Measurements from ENCODE around the gene NHSL2. TPM values are rescaled to one million over a fixed set of nuclear protein-coding genes. Genes with fewer than 3 reads are reported as not detected.
"Not testable (repeated sequence)": the region's sequence is repeated elsewhere in the genome, so short reads cannot be mapped to it uniquely, and the experiment has no call there.

Gene NHSL2
- 8.2 TPM for polyA plus RNA-seq (ENCODE audit: insufficient read length)

DNA sequence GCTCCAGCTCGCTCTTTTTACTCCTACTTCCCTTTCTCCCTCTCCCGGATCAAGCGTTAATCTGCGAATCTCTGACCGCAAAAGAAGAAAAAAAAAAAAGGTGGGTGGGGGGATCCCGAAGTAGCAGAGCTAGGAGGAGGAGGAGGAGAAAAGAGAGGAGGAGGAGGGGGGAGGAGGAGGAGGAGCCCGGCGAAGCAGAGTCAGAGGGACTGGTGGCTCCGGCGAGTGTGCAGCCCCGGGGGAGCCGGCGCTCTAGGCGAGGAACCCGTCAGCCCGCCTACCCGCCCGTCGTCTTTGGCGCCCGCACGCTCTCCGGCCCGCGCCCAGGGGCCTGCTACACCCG is at the start of gene NHSL2:
NHSL2 (plus strand) TSS at position 203 of the 343 bp plus-strand sequence.
- DNase-seq, result peak; percentile 45

DNA sequence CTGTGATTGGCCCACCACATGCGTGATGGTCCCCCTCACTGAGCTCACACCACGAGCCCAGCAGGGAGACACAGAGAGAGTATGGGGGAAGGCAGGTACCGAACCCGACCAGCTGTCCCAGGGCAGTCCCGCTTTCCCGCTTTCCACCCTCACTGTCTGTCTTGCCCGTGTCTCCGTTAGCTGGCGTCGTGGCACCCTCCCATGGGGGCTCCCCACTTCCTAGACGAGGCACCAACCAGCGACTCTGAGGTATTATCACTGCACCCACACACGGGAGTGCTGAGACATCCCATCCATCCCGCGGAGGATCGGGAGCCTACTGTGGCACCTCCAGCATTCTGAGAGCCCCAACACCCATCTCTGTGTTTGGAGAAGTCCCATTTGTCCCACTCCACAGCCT is 43.0 kb upstream of the NHSL2 start:
- no peak for DNase-seq

DNA sequence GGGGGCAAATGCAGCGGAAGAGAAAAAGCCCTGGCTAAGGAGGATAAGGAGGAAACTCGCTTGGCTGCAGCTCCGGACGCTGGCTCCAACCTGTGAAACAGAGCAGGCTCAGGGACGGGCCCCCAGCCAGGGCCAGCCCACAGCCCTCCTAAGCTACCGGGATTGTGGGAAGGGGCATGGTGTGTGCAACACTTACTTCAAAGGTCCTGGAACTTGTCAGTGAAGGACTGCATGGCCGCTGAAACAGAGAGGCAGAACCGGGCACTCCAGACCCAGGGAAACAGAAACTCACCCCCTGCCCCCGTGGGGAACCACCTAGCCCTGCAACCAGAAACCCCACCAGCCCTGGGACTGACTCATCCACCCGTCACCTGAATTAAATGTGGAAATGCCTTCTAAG is 41.1 kb upstream of the NHSL2 start:
- DNase-seq, result not testable (repeated sequence)

DNA sequence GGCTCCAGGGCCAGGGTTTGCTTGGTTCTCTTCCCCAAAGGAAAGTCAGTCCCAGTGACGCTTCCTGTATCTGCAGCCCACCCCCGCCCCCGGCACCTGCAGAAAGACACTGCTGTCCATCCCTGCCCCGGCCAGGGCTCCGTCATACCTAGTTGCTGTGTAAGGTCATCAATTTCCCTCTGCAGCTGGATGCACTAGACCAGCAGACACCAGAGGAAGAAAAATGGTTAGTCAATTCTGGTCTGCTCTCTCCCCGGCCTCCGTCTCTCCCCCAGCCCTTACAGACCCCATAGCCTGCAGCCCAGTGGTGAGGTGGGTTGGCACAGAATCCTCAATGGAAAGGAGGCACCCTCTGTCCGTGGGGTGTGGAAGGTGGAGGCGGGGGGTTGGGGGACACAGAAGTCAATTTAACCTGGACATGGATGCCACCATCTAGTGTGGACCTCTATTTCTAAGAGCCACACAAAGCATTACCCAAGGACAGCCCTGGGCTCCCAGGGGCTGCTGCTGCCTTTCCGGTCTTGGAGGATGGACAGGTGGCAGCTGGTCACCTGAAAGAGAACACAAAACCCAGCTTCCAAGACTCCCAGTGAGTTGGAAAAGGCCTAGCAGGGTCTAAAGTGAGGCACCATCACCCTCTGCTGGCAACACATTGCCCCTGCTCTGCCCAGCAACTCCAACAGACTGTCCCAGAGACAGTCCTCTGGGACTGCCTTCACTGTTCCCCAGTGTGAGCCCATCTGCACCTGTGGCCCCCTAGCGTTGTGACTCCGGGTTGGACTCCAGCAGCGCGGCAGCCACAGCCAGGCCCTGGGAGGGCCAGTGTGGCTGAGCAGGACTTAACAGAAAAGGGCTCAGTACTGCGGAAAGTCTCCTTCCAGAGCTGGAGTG is 40.2 kb upstream of the NHSL2 start:
- no peak for DNase-seq

DNA sequence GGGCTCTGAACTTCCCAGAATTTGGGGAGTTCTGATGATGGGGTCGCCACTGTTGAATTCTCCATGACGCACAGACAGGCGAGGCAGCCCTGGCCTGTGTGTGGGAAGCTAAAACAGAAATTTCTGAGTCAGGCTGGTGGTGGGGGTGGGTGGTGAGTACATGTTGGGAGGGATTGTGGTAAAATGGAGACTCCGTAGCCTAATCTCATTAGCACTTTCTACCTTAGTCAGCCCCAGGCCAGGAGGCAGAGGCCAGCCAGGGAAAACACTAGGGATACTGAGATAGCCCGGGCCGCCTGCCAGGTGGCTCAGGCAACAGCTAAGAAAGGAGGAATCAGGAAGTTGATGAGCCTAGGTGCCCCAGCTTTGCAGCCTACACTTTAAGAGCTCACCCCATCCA is 39.3 kb upstream of the NHSL2 start:
- DNase-seq, result no peak

DNA sequence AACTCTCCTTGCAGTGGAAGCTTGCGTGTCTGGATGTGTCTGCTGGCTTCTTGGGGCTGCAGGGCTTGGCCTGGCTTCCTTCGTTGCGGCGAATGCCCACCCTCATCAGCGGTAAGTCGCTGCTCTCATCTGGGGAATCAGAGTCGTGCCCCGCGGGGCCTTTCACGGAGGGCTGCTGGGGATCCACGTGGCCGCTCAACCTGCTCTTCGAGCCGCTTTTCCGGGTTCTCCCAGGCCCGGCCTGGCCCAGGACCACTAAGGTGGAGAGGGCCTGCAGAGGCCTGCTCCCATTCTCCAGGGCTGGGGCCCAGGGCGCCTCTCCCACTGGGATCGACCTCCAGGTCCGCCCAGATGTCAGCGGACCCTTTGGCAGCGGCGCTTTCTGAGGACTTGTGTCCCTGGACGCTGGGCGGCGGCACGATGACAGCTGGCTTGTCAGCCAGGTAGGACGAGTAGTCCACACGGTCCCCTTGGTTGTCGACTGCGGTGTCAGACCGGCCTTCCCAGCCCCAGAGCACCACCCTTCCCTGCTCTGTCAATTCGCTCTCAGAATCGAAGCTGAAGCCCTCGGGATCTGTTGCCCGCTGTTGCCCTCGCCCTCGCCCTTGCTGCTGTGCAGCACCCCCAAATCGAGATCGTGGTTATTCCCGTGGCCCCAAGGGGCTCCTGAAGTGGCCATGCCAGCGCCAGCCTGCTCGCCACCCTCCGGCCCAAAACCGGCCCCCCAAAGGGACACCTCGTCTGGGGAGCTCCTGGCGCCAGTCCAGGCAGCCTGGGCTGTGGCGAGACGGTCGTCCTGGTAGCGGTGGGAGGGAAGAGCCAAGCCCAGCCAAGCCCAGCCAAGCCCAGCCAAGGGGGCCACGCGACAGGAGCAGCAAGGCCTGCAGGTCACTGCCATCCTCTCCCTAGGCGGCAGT is 37.8 kb upstream of the NHSL2 start:
- no peak for DNase-seq

DNA sequence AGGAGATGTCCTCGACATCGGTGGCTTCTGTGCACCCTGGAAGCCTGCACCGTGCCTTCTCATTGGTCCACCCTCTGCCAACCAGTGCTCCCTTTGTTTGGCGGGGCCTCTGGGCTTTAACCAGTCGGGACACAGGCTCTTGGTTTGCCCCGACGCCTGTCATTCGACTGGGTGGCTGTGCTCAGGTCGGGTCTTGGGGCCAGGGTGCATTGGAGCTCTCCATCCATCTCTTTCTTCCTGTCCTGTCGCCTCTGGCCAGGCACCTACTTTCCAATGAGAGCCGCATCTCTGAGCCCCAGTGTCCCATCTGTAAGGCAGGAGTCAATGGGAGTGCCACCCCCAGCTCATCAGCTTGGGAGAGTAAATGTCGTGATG is 37.2 kb upstream of the NHSL2 start:
- DNase-seq, result no peak

DNA sequence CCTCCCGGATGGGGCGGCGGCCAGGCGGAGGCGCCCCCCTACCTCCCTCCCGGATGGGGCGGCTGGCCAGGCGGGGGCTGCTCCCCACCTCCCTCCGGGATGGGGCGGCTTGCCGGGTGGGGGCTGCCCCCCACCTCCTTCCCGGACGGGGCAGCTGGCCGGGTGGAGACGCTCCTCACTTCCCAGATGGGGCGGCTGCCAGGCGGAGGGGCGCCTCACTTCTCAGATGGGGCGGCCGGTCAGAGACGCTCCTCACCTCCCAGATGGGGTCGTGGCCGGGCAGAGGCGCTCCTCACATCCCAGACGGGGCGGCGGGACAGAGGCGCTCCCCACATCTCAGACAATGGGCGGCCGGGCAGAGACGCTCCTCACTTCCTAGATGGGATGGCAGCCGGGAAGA is 33.8 kb upstream of the NHSL2 start:
- not testable (repeated sequence) for DNase-seq

DNA sequence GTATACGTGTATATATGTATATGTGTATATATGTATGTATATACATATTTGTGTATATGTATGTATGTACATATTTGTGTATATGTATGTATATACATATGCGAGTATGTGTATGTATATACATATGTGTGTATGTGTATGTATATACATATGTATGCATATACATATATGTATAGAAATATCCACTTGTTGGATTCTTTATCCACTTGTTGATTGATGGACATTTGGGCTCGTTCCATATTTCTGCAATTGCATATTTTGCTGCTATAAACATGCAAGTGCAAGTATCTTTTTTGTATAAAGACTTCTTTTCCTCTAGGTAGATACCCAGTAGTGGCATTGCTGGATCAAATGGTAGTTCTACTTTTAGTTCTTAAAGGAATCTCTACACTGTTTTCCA is 25.5 kb upstream of the NHSL2 start:
- no peak for DNase-seq

DNA sequence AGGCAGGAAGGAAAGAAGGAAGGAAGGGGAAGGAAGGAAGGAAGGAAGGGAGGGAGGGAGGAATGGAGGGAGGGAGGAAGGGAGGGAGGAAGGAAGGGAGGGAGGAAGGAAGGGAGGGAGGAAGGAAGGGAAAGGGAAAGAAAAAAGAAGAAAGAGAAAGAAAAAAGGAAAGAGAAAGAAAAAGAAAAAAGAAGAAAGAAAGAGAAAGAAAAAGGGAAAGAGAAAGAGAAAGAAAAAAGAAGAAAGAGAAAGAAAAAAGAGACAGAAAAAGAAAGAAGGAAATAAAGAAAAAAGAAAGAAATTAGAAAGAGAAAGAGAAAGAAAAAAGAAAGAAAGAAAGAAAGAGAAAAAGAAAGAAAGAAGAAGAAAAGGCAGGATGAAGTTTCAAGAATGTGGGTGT is 15.0 kb upstream of the NHSL2 start:
- DNase-seq, result no peak

DNA sequence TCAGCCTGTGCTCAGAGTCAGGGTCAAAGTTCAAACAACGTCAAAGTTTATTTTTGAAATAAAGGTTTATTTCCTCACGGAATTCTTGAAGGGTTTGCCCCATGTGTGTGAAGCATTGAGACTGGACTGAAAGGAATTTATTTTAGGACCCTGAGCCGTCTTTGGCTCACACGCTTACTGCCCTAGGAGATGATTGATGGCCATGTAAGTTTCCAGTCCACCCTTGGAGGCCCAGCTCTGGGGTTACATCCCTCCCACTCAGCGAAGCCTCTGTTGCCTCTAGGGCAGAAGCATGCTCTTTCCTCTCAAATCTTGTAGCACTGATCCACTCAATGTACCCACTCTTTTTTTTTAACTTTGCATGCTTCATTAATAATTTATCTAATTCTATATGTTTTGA is 4.5 kb upstream of the NHSL2 start:
- no peak for DNase-seq

DNA sequence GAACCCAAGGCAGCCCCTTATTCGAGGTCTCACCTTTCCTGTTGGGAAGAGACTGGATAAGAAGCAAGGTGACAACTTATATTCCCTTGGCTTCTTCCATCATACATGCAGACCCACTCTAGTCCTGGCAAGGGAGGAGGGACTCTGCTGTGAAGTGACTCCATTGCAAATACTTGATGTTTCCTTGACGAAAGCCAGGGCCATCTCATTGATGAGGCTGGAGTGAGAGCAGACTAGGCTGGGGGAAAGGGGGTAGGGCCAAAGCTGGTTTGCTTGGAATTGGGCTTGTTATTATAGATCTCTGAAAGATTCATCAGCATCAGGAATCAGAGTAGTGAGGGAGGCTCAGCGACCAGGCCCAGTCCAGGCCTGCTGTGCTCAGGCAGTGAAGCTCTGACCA is 2.3 kb upstream of the NHSL2 start:
- DNase-seq, result no peak

DNA sequence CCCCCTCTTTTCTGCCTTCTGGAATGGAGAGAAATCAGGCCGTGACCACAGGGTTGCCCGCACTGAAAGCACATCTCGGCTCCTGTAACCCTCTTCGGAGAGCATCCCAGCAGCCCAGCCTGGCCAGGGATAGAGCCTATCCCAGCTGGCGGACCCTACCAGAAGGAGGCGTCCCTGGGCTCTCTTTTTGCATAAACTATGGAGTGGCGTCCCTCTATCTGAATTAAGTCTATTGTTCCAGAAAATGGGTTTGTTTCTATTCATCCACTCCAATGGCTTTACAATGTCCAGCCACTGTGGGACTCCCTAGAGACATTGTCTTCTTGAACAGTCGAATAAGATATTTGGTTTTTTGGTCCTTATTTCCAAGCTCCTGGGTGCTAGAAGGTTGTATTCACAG is 689 bp upstream of the NHSL2 start:
- no peak for DNase-seq

DNA sequence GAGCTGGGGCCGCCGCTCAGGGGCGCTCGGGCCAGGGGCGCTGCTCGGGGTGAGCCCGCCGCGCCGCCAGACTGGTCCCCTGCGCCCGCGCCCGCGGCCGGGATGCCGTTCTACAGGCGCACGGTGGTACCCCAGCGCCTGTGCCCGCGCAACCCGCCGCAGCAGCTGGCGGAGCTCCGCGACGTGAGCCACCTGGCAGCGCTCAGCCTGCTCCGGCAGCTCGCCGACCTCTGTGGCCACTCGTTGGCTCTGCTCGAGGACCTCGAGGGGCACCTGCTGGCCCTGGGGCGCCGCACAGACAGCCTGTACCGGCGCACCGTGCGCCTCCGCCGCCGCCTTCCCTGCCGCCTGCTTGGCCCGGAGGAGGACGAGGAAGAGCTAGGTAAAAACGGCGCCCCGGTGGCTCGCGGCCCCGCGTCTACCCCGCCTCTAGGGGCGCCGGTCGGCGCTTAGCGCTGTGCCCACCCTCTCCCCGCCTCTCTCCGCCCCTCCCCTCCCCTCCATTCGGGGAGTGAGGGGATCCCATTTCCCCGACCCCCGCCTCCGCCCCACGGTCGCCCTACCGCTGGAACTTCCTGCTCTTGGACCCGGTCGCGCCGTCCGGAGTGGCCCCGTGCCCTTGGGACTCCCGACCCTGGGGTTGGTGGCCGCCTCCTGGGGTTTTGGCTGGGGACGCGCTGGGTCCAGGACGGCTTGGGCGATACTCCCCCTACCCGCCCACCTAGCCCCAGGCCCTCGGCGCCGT is 513 bp downstream of the NHSL2 start:
- no peak for DNase-seq

DNA sequence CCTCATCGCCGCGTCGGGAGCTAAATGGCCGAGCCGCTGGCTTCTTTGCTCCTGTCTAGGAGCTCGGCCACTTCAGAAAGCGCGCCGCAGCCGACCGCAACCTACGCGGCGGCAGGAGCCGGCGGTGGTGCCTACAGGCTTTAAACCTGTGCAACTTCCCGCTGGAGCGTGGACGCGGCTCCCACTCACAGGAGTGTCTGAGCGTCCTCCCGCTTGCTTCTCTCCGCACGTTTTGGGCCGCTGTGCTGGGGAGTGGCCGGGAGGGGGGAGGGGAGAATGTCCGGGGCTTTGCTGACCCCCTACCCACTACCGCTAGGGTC is 1.0 kb downstream of the NHSL2 start:
- DNase-seq, result peak; percentile 43

DNA sequence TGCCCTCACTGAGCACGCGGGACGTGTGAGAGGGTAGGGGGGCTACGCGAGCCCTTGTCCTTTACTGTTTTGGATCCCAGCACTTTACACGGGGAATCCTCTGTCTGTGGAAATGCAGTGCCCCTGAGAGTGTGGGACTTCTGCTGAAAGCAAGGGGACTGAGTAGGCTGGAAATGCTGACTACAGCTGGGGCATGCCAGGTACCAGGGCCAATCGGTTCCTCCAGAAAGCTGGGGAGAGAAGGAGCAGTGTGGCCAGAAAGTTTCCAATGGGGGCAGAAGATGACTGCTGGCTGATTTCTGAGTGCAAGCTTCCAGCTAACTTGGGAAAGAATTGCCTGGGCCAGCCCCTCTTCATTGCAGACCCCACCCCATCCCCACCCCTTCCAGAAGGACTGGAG is 1.5 kb downstream of the NHSL2 start:
- no peak for DNase-seq

DNA sequence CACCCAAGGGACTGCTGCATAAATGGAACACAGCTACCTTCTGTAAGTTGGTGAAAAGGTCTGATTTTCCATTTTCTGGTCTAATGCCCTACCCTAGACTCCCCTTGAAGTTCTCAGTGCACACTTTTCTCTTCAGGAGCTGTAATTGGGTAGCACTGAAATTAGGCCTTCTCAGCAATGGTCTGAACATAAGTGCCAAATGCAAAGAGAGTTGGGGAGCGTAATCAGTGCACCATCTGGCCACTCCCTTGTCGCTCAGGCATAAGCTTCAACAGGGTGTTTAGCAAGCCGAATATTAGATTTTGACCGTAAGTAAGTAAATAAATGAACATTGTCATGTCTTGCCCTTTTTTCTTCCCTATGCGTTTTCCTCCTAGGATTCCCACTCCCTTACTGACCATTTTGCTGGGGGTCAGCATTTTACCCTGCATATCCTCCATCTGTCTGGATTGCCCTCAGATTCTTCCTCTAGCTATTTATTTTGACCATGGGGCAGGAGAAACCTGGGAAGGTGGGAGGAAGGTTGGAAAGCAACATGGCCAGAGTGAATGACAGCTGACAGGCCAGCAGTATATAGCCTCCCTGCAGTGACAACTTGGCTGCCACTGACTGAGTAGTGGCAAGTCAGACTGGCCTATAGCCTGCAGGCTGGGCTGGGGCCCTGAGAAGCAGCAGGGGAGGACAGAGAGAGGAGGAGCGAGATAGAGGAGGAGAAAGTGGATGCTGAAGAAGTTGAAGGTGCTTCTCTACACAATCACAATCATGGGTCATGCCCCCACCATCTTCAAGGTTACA is 2.7 kb downstream of the NHSL2 start:
- no peak for DNase-seq

DNA sequence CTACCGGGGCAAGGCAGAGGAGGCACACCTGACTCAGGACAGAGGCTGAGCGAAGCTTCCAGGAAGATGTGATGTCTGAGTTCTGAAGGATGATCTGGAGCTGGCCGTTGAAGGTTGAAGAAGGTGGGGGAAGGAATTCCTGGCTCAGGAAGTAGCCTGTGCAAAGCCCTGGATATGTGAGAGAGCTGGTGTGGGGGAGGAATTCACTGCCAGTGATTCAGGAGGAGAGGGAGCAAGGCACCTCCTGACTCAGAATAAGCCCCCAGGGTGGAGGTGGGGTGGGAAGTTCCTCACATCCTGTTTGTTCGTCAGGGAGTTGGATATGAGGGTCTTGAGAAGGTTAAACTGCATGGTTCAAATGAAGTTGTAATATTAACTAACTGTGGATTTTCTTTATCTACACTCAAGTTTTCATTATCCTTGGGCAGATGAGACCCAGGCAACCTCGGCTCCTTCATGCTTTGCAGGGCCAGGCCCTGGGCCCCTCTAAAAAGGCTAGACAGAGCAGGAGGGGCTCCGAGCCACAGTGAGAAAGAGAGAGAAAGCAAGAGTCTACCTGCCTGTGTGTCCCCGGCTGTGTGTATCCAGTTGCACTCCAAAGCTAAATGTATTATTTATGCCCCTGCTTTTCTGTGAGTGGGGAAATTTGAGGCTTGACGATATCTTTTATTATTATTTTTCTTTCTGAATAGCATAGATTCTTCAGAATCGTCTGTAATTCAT is 7.1 kb downstream of the NHSL2 start:
- no peak for DNase-seq

DNA sequence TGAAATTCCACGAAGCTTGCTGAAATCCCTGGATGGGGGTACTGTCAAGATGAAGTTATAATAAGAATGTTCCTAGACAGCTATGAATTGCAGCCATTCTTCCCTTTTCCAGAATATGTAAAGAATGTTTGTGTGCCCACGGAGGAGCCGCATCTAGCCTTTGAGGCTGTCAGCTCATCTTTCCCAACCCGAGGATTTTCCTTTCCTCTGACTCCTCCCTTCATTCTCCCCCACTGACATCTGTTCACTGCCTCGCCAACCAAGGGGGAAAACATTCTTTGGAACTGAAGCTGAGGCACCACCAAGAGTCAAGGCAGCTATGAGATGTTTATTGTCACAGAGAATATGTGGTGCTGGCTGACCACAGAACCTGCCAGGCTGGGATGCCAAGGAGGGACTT is 8.8 kb downstream of the NHSL2 start:
- DNase-seq, result no peak

DNA sequence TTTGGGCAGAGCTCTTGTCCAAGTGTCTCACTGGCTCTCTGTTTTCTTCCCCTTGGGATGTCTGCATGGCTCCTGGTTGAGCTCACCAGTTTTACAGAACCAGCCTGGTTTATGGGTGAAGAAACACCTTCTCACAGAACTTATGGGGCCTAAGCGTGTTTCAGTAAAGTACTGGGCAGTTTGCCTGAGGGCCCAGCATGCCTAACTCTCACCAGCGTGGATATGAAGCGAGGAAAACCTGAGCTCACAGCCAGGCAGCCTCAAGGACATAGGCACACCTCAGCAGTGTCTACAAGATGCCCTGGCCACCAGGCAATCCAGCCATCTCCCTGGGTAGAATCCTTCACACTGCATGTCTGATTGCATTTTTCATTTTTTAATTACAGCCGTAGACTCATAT is 9.2 kb downstream of the NHSL2 start:
- DNase-seq, result no peak

DNA sequence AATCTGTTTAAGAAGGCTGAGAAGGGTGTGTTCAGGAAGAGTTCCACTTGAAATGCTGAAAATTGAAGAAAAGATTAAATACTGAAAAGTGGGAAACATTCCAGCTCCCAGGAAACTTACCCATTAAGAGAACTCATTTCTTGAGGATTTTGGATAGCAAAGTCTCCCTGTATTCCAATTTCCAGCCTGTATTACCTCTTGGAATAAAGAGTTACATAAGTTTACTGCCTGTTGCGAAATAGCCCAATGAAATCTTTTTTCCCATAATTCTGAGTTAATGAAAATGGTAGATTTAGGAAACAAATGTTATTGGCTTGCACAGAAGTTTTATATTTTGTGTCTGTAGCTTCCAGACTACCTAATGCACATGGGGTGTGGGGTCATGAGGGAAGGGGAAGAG is 12.0 kb downstream of the NHSL2 start:
- no peak for DNase-seq

DNA sequence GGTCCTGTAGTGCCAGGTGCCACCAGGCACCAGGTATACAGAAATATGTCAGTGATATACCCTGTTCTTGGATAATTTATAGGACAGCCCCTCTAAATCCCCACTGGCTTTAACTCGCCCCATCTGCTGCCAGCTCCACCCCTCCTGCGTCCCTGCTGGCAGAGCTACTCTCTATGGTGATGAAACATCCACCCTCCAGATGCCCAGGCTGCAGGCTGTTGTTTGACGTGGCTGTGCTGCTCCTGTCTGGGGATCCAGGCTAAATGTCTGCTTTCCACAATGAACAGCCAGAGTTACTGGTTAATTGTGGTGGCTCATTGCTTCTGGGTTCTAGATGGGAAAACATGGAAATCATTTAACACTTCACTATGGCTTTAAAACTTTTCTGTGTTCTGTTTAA is 12.9 kb downstream of the NHSL2 start:
- DNase-seq, result no peak
